ENCODE data around the gene CHSY3. TPM values are rescaled to one million over a fixed set of nuclear protein-coding genes. Genes with fewer than 3 reads are reported as not detected.
"Not testable (repeated sequence)": the region's sequence is repeated elsewhere in the genome, so short reads cannot be mapped to it uniquely, and the experiment has no call there.

CHSY3 gene
- total RNA-seq, 1 donor from 2014 or later, result 0.62 TPM

- DNase-seq; intact Hi-C loops (cut with micrococcal nuclease); ATAC-seq: not testable (repeated sequence)
Observed at GRCh38 chr5:130226556-130226955, 322.3 kb downstream of the CHSY3 start.

GRCh38 chr5:130227699-130228098 is 323.4 kb downstream of the CHSY3 start:
- intact Hi-C loops (cut with micrococcal nuclease), result no loop called here
- DNase-seq (no peak), ATAC-seq (no peak)

- ATAC-seq, result no peak
- intact Hi-C loops (cut with micrococcal nuclease), result no loop called here
Observed at GRCh38 chr5:130231786-130232185, 327.5 kb downstream of the CHSY3 start.

GRCh38 chr5:130234816-130235215 is 330.6 kb downstream of the CHSY3 start:
- intact Hi-C loops (cut with micrococcal nuclease), result no loop called here
- ATAC-seq, result no peak

More at GRCh38 chr5:130231786-130232185, 327.5 kb downstream of the CHSY3 start:
- no peak for DNase-seq

More at GRCh38 chr5:130234816-130235215, 330.6 kb downstream of the CHSY3 start:
- no peak for DNase-seq

Other genes starting within 250 kb of the CHSY3 start
- gene MINAR2, start 156.4 kb upstream of the CHSY3 start, total RNA-seq, result not detected

All from left ventricle myocardium superior (tissue), 1 donor.